ENCODE data around the gene TCP1. TPM values are rescaled to one million over a fixed set of nuclear protein-coding genes. Genes with fewer than 3 reads are reported as not detected.
"Not testable (repeated sequence)": the region's sequence is repeated elsewhere in the genome, so short reads cannot be mapped to it uniquely, and the experiment has no call there.

Gene TCP1
- total RNA-seq, 1 donor from 2014 or later: 531 TPM

DNA sequence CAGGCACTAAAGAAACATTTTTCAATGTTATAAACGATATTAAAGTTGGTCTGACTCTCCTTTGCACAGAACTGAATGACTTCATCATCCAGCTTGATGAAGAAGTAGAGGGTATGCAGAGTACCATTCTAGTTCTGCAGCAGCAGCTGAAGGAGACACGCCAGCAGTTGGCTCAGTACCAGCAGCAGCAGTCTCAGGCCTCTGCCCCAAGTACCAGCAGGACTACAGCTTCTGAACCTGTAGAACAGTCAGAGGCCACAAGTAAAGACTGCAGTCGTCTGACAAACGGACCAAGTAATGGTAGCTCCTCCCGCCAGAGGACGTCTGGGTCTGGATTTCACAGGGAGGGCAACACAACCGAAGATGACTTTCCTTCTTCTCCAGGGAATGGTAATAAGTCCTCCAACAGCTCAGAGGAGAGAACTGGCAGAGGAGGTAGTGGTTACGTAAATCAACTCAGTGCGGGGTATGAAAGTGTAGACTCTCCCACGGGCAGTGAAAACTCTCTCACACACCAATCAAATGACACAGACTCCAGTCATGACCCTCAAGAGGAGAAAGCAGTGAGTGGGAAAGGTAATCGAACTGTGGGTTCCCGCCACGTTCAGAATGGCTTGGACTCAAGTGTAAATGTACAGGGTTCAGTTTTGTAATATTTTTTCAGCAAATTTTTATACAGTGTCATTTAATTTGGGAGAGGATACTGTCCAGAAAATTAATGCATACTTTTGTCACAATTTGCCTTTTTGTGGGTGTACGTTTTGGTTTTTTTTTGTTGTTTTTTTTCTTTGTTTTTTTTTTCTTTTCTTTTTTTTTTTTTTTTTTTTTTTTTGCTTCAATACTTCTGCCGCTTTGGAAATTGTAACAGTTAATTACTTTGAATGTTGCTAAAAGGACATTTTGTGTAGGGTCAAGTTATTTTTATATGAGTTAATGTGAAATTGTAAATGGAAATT is 34.2 kb downstream of the TCP1 start:
- DNase-seq: no peak
- peaks cover 59% of the 10 kb centered on the region for H3K36me3 Mint-ChIP-seq (ENCODE audit: low read depth)
- no peaks in the 10 kb centered on the region for H3K9me3 Mint-ChIP-seq
- no peak overlapping the region for H3K4me3 Mint-ChIP-seq
- peak overlapping the region; percentile 14 for H3K27ac Mint-ChIP-seq
- intact Hi-C loops (cut with micrococcal nuclease): loop anchor here (5.0 kb wide), 1 partner anchor 32 kb away; the partner anchor contains the start of gene TCP1
- H3K4me1 Mint-ChIP-seq: peaks cover 17% of the 10 kb centered on the region
- no peaks in the 10 kb centered on the region for H3K27me3 Mint-ChIP-seq

DNA sequence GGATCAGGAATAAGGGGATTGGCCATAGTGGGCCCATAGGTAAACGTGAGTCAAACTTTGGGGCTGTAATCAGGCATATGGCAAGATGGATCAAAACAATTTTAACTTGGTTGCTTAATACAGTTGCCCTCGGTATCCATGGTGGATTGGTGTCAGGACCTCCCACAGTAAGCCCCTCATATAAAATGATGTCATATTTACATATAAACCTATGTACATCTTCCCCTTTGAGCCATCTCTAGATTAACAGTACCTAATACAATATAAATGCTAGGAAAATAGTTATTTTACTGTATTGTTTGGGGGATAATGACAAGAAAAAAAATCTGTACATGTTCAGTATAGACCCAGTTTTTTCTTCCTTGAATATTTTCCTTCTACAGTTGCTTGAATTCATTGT is 35.0 kb downstream of the TCP1 start:
- Mint-ChIP-seq H3K27me3 (no peaks in the 10 kb centered on the region), H3K9me3 (no peaks in the 10 kb centered on the region), H3K4me1 (peaks cover 13% of the 10 kb centered on the region), H3K4me3 (no peak overlapping the region), H3K27ac (no peak overlapping the region), H3K36me3 (ENCODE audit: low read depth) (peaks cover 61% of the 10 kb centered on the region)
- DNase-seq: no peak
- intact Hi-C loops (cut with micrococcal nuclease): loop anchor here (5.0 kb wide), 1 partner anchor 33 kb away; the partner anchor contains the start of gene TCP1

DNA sequence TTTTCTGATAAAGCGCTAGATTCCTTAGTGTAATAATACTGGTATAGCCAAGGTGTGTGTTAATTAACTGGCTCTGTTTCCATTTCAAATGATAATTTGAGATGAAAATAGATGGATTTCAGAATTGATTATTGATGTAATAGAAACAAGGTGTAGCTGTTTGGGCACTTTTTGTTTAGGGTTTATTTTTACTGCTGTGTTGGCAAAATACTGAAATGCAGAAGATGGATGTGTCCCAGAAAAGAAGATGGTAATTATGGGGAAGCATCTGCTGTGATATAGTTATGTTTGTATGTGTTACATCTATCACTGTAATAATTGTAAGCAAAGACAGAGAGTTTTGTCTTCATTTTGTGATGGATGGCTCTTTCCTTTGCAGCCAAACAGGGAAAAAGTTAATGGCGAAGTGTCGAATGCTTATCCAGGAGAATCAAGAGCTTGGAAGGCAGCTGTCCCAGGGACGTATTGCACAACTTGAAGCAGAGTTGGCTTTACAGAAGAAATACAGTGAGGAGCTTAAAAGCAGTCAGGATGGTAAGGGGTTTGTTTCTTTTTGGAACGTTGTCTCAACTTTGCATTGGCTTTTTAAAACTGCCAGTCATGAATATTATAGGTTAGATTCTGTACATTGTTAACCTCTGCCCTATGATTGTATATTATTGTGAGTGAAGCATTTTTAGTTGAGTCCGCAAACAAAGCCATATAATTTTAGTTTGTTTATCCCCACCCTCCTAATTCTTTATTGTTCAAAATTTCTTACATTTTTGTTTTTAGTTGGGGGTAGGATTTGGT is 36.1 kb downstream of the TCP1 start:
- Mint-ChIP-seq H3K27ac (no peak overlapping the region), H3K36me3 (ENCODE audit: low read depth) (peaks cover 65% of the 10 kb centered on the region), H3K4me1 (peaks cover 9% of the 10 kb centered on the region), H3K9me3 (no peaks in the 10 kb centered on the region), H3K27me3 (no peaks in the 10 kb centered on the region), H3K4me3 (no peak overlapping the region)
- DNase-seq: no peak
- intact Hi-C loops (cut with micrococcal nuclease): loop anchor here (5.0 kb wide), 1 partner anchor 34 kb away; the partner anchor contains the start of gene TCP1

DNA sequence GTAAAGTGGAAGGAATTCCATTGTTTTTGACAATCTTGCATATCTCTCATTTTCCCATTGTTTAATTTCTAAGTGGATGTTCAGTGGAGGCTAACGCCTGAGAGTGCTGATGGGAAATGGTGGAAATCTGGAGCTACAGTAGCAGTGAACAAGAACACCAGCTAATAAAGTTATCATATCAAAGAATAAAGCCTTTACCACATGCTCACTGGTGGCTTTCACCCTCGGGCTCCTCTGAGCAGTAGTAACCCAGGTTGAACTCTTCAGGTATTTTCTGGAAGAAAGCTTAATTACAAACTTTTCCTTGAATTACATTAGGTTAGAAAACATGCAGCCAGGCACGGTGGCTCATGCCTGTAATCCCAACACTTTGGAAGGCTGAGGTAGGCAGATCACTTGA is 38.0 kb downstream of the TCP1 start:
- Mint-ChIP-seq H3K4me3 (no peak overlapping the region), H3K27me3 (no peaks in the 10 kb centered on the region), H3K4me1 (peaks cover 6% of the 10 kb centered on the region), H3K36me3 (ENCODE audit: low read depth) (peaks cover 60% of the 10 kb centered on the region), H3K27ac (no peak overlapping the region), H3K9me3 (no peaks in the 10 kb centered on the region)
- no peak for DNase-seq
- intact Hi-C loops (cut with micrococcal nuclease): loop anchor here (5.0 kb wide), 1 partner anchor 36 kb away; the partner anchor contains the start of gene TCP1

DNA sequence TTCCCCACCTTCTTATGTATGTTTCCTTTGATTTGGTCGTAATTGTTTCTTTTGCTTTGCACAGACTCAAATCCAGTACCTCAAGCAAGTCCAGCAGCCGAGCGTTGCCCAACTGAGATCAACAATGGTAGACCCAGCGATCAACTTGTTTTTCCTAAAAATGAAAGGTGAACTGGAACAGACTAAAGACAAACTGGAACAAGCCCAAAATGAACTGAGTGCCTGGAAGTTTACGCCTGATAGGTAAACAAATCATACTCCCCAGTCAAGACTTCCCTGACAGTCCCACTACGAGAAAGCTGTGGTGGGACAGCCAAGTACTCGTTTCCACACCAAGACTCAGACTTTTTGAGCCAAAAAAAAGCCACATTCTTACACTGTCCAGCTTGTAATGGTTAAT is 41.3 kb downstream of the TCP1 start:
- DNase-seq; H3K27ac Mint-ChIP-seq; H3K4me1 Mint-ChIP-seq; H3K9me3 Mint-ChIP-seq; H3K27me3 Mint-ChIP-seq; intact Hi-C loops (cut with micrococcal nuclease); H3K4me3 Mint-ChIP-seq: not testable (repeated sequence)
- H3K36me3 Mint-ChIP-seq (ENCODE audit: low read depth): peaks cover 65% of the 10 kb centered on the region

DNA sequence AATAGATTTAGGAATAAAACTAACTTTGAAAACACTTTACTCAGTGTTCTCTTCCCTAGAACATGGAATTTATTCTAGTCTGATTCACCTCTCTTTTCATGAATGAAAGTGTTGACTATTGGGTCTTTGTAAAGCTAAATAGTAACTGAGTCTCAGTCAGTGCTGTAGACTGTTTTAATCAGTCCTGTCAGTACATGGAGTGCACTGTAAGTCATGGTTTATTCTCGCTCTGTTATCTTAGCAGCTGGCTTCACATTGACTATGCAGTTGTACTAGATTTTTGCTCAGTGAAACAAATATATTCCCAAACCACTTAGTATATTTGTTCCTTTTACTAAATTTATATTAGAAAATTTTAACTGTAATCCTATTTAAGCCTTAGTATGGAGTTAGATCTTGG is 42.6 kb downstream of the TCP1 start:
- Mint-ChIP-seq H3K27me3 (no peaks in the 10 kb centered on the region), H3K36me3 (ENCODE audit: low read depth) (peaks cover 65% of the 10 kb centered on the region), H3K4me3 (no peak overlapping the region), H3K4me1 (peaks cover 7% of the 10 kb centered on the region), H3K9me3 (no peaks in the 10 kb centered on the region), H3K27ac (no peak overlapping the region)
- no peak for DNase-seq
- intact Hi-C loops (cut with micrococcal nuclease): loop anchor here (2.0 kb wide), 1 partner anchor 18 kb away; no protein-coding TSS in a partner anchor

DNA sequence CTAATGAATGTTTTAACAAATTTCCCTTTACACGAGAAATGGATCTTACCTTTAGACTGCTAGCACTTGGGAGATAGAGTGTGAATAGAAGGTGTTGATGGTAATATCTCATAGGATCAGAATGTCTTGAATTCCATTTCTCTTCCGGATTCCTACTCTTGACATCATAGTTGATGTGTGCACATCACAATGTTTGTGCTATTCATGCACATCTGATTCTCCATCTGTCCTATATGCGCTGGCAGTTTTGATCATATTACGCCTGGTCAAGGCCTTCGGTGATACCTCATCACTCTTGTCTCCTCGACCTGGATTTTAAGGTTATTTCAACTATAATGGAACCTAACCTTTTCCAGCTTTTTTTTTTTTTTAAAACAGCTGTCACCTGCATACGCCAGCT is 44.3 kb downstream of the TCP1 start:
- peaks cover 11% of the 10 kb centered on the region for H3K4me1 Mint-ChIP-seq
- H3K27ac Mint-ChIP-seq: no peak overlapping the region
- H3K4me3 Mint-ChIP-seq: no peak overlapping the region
- H3K27me3 Mint-ChIP-seq: no peaks in the 10 kb centered on the region
- intact Hi-C loops (cut with micrococcal nuclease): no loop called here
- H3K9me3 Mint-ChIP-seq: no peaks in the 10 kb centered on the region
- peaks cover 70% of the 10 kb centered on the region for H3K36me3 Mint-ChIP-seq (ENCODE audit: low read depth)
- no peak for DNase-seq

DNA sequence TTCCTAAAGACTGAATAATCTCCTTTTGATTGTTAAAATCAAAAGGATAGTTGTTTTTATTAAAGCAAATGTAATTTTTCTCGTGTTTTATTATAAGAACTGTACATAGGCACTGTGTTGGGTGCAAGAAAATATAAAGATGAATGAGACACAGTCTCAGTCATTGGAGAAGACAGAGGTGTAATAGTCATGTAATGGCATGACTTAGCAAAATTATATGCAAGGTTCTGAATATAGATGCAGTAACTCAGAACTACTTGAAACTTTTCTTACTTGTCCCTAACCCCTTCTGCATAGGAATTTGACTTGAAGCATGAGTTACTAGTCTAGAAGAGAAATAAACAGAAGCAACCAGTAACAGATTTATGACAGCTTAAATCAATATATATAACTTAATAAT is 47.2 kb downstream of the TCP1 start:
- Mint-ChIP-seq H3K36me3 (ENCODE audit: low read depth) (peaks cover 58% of the 10 kb centered on the region), H3K4me1 (peaks cover 20% of the 10 kb centered on the region), H3K27ac (no peak overlapping the region), H3K9me3 (no peaks in the 10 kb centered on the region), H3K4me3 (no peak overlapping the region), H3K27me3 (no peaks in the 10 kb centered on the region)
- no peak for DNase-seq
- intact Hi-C loops (cut with micrococcal nuclease): no loop called here

DNA sequence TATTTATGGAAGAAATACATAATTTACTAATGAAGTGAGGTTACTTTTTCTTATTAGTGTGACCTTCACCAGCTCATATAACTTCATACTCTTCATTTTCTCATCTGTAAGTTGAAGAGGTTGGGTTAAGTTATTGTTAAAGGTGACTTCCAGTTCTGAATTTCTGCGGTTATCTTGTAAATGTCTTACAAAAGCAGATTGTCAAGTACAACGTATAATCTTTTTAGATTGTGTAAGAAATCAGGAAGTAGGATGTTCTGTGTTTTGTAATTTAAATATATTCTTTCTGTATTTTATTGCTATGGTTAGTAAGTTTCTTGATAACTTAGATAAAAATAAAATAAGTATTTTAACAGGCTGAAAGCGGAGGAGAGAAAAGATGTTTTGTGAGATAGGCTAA is 50.1 kb downstream of the TCP1 start:
- Mint-ChIP-seq H3K27me3 (no peaks in the 10 kb centered on the region), H3K27ac (no peak overlapping the region), H3K4me1 (peaks cover 17% of the 10 kb centered on the region), H3K36me3 (ENCODE audit: low read depth) (peaks cover 40% of the 10 kb centered on the region), H3K9me3 (no peaks in the 10 kb centered on the region), H3K4me3 (no peak overlapping the region)
- no peak for DNase-seq
- intact Hi-C loops (cut with micrococcal nuclease): no loop called here

DNA sequence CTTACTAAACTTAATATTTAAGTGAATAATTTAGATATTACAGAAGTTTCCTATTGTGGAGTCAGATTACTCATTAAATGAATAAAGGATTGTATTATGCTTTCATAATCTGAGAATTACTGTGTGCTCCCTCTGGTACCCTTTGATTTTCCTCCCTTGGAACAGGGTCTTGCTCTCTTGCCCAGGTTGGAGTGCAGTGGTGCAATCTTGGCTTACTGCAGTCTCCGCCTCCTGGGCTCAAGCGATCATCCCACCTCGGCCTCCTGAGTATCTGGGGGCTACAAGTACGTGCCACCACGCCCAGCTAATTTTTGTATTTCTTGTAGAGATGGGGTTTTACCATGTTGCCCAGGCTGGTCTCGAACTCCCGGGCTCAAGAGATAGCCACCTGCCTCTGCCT is 52.5 kb downstream of the TCP1 start:
- no peak for DNase-seq
- Mint-ChIP-seq H3K9me3 (no peaks in the 10 kb centered on the region), H3K27ac (no peak overlapping the region), H3K27me3 (no peaks in the 10 kb centered on the region), H3K4me3 (no peak overlapping the region), H3K4me1 (peaks cover 22% of the 10 kb centered on the region), H3K36me3 (ENCODE audit: low read depth) (peaks cover 34% of the 10 kb centered on the region)
- intact Hi-C loops (cut with micrococcal nuclease): no loop called here

DNA sequence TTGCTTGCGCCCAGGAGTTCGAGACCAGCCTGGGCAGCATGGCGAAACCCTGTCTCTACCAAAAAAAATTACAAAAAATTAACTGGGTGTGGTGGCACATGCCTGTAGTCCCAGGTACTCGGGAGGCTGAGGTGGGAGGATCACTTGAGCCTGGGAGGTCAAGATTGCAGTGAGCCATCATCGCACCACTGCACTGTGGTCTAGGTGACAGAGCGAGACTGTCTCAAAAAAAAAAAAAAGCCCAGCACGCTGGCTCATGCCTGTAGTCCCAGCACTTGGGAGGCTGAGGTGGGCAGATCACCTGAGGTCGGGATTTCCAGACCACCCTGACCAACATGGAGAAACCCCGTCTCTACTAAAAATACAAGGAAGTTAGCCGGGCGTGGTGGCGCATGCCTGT is 56.0 kb downstream of the TCP1 start:
- H3K27me3 Mint-ChIP-seq; intact Hi-C loops (cut with micrococcal nuclease); H3K27ac Mint-ChIP-seq; H3K4me3 Mint-ChIP-seq; H3K9me3 Mint-ChIP-seq; DNase-seq: not testable (repeated sequence)
- H3K4me1 Mint-ChIP-seq: peaks cover 33% of the 10 kb centered on the region
- peaks cover 40% of the 10 kb centered on the region for H3K36me3 Mint-ChIP-seq (ENCODE audit: low read depth)

DNA sequence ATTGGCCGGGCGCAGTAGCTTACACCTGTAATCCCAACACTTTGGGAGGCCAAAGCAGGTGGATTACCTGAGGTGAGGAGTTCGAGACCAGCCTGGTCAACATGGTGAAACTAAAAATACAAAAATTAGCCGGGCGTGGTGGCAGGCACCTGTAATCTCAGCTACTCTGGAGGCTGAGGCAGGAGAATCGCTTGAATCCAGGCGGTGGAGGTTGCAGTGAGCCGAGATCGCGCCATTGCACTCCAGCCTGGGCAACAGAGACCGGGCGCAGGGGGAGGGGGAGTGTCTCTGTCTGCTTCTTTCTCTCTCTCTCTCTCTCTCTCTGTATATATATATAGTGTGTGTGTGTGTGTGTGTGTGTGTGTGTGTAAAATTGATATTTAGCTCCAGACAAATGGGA is 56.9 kb downstream of the TCP1 start:
- Mint-ChIP-seq H3K36me3 (ENCODE audit: low read depth) (peaks cover 36% of the 10 kb centered on the region), H3K4me1 (peaks cover 27% of the 10 kb centered on the region), H3K4me3 (peak overlapping the region; percentile 12)
- intact Hi-C loops (cut with micrococcal nuclease); H3K27ac Mint-ChIP-seq; H3K27me3 Mint-ChIP-seq; H3K9me3 Mint-ChIP-seq; DNase-seq: not testable (repeated sequence)

DNA sequence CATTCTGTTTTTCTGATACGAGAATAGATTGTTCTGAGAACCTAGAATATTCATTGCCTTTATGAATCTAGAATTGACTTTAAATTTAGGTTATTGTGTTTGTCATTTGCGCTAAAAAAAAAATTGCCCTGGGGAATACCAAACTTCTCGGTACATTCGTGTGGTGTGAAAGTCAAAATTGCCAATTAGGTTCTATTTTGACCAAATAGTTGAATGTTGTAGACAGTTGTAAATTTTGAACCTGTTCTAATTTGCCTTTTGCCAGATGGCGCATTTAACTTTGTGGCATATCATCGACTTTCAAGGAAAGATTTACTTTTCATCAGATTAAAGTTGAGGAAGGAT is 59.1 kb downstream of the TCP1 start:
- H3K9me3 Mint-ChIP-seq: no peaks in the 10 kb centered on the region
- H3K27ac Mint-ChIP-seq: peak overlapping the region; percentile 51
- peaks cover 30% of the 10 kb centered on the region for H3K4me1 Mint-ChIP-seq

More for the DNA sequence above, 59.1 kb downstream of the TCP1 start:
- no peaks in the 10 kb centered on the region for H3K27me3 Mint-ChIP-seq
- intact Hi-C loops (cut with micrococcal nuclease): no loop called here
- H3K4me3 Mint-ChIP-seq: peak overlapping the region; percentile 51
- DNase-seq: no peak
- peaks cover 41% of the 10 kb centered on the region for H3K36me3 Mint-ChIP-seq (ENCODE audit: low read depth)
